Endothelial cell of umbilical vein (primary cell): ENCODE results near the gene MALAT1. TPM values are rescaled to one million over a fixed set of nuclear protein-coding genes. Genes with fewer than 3 reads are reported as not detected.

Source experiments
- BruUV-seq: library from RNA; stranded (reverse); fragments of 400-500 nt; replicated peaks from 2 replicates; lab custom pipeline; 2021; lab: Mats Ljungman, UMichigan
- CTCF ChIA-PET: fragments of 300-600, 350-600 bp; sonication (Branson Sonifier 250); formaldehyde crosslinking; loops from one replicate; lab custom pipeline; 2021; ENCODE audit warnings: antibody characterized with exemption, inconsistent platforms; lab: Charles Lee
- POLR2A ChIA-PET: fragments of 300-600, 350-600 bp; sonication (Branson Sonifier 250); formaldehyde crosslinking; loops from one replicate; lab custom pipeline; 2021; ENCODE audit warnings: antibody characterized with exemption, inconsistent platforms; lab: Charles Lee
- DNase-seq: peaks from one replicate; pipeline ENCODE4 v3.0.0-alpha.2; 2011; ENCODE audit warnings: low read depth, low spot score
- FAIRE-seq: peaks from 2 replicates; lab custom pipeline; 2011; peaks lifted over from hg19 to GRCh38; lab: Jason Lieb, UNC
- H2AFZ ChIP-seq: 2 replicates; pipeline ENCODE4 v1.6.0; 2012; ENCODE audit warnings: low read depth, low read length, control low read depth, inconsistent platforms
- H3K27ac ChIP-seq: 2 replicates; pipeline ENCODE4 v1.5.1; 2011; ENCODE audit warnings: low read depth, mild to moderate bottlenecking, control low read depth, low read length, moderate library complexity; ENCODE audit not compliant: insufficient read depth
- H3K27me3 ChIP-seq, 2 experiments: 2 replicates each; pipeline versions ENCODE4 v1.6.0 to v1.6.1; 2011; ENCODE audit warnings: low read length in 2 of 2, mixed read lengths in 1 of 2; ENCODE audit not compliant: control insufficient read depth in 2 of 2, insufficient read depth in 2 of 2
- H3K36me3 ChIP-seq, 2 experiments: 2 replicates in 1 of 2; 3 replicates in 1 of 2; pipeline ENCODE4 v1.5.1; 2011; ENCODE audit warnings: low read length in 2 of 2, mild to moderate bottlenecking in 1 of 2, moderate library complexity in 1 of 2; ENCODE audit not compliant: control insufficient read depth in 2 of 2, insufficient read depth in 2 of 2; ENCODE audit errors: extremely low read depth in 1 of 2
- H3K4me1 ChIP-seq: 3 replicates; pipeline ENCODE4 v1.5.1; 2011; ENCODE audit warnings: mild to moderate bottlenecking, low read length; ENCODE audit not compliant: control insufficient read depth, insufficient read depth; ENCODE audit errors: extremely low read depth
- H3K4me2 ChIP-seq: 2 replicates; pipeline ENCODE4 v1.6.1; 2011; ENCODE audit warnings: low read length, control low read depth, mixed read lengths; ENCODE audit not compliant: insufficient read depth
- H3K4me3 ChIP-seq, 3 experiments: fragments of 200-600 bp in 1 of 3; sonication (generic), shearing (Covaris generic) in 1 of 3; replicated peaks in 1 of 3; 2 replicates each; pipeline ENCODE4 v1.5.1; 2011 to 2016; ENCODE audit warnings: control low read depth in 3 of 3, low read length in 3 of 3, mild to moderate bottlenecking in 2 of 3, inconsistent platforms in 1 of 3, low read depth in 1 of 3, moderate library complexity in 1 of 3; ENCODE audit not compliant: insufficient read depth in 1 of 3
- H3K79me2 ChIP-seq: 2 replicates; pipeline ENCODE4 v1.6.0; 2012; ENCODE audit warnings: low read length, inconsistent platforms; ENCODE audit not compliant: control insufficient read depth, insufficient read depth
- H3K9ac ChIP-seq: replicated peaks from 2 replicates; pipeline ENCODE3; 2011; ENCODE audit warnings: low read length, control low read depth; ENCODE audit not compliant: insufficient read depth; ENCODE audit errors: extremely low read depth
- H3K9me1 ChIP-seq: replicated peaks from 3 replicates; pipeline ENCODE4 v1.6.0; 2011; ENCODE audit warnings: mild to moderate bottlenecking, low read length; ENCODE audit not compliant: control insufficient read depth, insufficient read depth; ENCODE audit errors: extremely low read depth
- H3K9me3 ChIP-seq: replicated peaks from 2 replicates; pipeline ENCODE4 v1.5.1; 2012; ENCODE audit warnings: low read length, inconsistent platforms; ENCODE audit not compliant: control insufficient read depth, insufficient read depth
- H4K20me1 ChIP-seq: replicated peaks from 2 replicates; pipeline ENCODE3; 2011; ENCODE audit warnings: mild to moderate bottlenecking, low read length; ENCODE audit not compliant: control insufficient read depth, insufficient read depth; ENCODE audit errors: extremely low read depth
- FOS ChIP-seq: IDR thresholded peaks from 2 replicates; pipeline ENCODE4 v1.6.1; 2011; ENCODE audit warnings: mild to moderate bottlenecking, low read length, moderate library complexity, borderline replicate concordance; ENCODE audit not compliant: insufficient read depth
- GATA2 ChIP-seq: IDR thresholded peaks from 2 replicates; pipeline ENCODE4 v1.7.0; 2011; ENCODE audit warnings: low read depth, mild to moderate bottlenecking, moderate library complexity, mixed read lengths, low read length; ENCODE audit not compliant: insufficient read length, insufficient read depth
- JUN ChIP-seq: IDR thresholded peaks from 2 replicates; pipeline ENCODE4 v1.6.1; 2011; ENCODE audit warnings: borderline replicate concordance, low read depth; ENCODE audit not compliant: insufficient read length, insufficient read depth
- POLR2A ChIP-seq: IDR thresholded peaks from 2 replicates; pipeline ENCODE4 v1.6.1; 2012; ENCODE audit warnings: low read depth, mild to moderate bottlenecking, control low read depth, low read length
- POLR2AphosphoS5 ChIP-seq: IDR thresholded peaks from 2 replicates; pipeline ENCODE4 v1.6.1; 2012; ENCODE audit warnings: low read depth, mild to moderate bottlenecking, control low read depth, low read length, moderate library complexity; ENCODE audit not compliant: insufficient read depth
- dilution Hi-C: fragments of 300-500 bp; cut with MboI; formaldehyde crosslinking; loops from one replicate; pipeline ENCODE4 v1.15.0; 2019; ENCODE audit warnings: low sequenced_read_pairs; ENCODE audit not compliant: extremely low pct_ligation_motif_present
- intact Hi-C: fragments of 100-400 bp; cut with micrococcal nuclease; formaldehyde crosslinking; loops from one replicate; pipeline ENCODE4 v1.10.0; 2022
- polyA plus RNA-seq, 4 experiments: library from polyadenylated mRNA; depleted of rRNA in 3 of 4; stranded (reverse) in 3 of 4; unstranded in 1 of 4; fragments of >200 nt; gene quantifications; 2 replicates each; pipeline versions ENCODE4 v1.2.1 to v1.2.3, GENCODE V29; 2011 to 2012; ENCODE audit warnings: missing spikeins in 1 of 4
- total RNA-seq: library from RNA; stranded (reverse); gene quantifications from 2 replicates; pipeline ENCODE4 v1.2.3, GENCODE V29; 2021
- TF ChIP-seq, protein P1 (sequence below): IDR thresholded peaks from 2 replicates; pipeline ENCODE4 v1.6.1; 2011; ENCODE audit not compliant: insufficient read depth, insufficient read length

The MALAT1 gene
- total and polyA plus RNA-seq, 2 donors (not counting 3 experiments of a cell fraction or from before 2014, with no cell fraction given): 491 to 7,529 TPM

- no peak overlapping the region for H2AFZ ChIP-seq
- H4K20me1 ChIP-seq: no peaks in the 10 kb centered on the region
- peaks cover 18% of the 10 kb centered on the region for H3K79me2 ChIP-seq
- CTCF ChIA-PET: interaction anchor here (1.1 to 13.9 kb wide), 4 partner anchors 15 to 25 kb away, joined by 5 to 247 read pairs (median 6); no protein-coding TSS in a partner anchor
- DNase-seq (peak; percentile 87), FAIRE-seq (peak; percentile 84)
- H3K9ac ChIP-seq: peak overlapping the region; percentile 36
- peak overlapping the region; percentile 81 for H3K27ac ChIP-seq
- peaks cover 81% of the 10 kb centered on the region for H3K4me1 ChIP-seq
- H3K4me3 ChIP-seq: no peak overlapping the region
- dilution Hi-C loops (no loop called here), intact Hi-C loops (no loop called here)
- TF ChIP-seq, protein P1, sequence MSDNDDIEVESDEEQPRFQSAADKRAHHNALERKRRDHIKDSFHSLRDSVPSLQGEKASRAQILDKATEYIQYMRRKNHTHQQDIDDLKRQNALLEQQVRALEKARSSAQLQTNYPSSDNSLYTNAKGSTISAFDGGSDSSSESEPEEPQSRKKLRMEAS: no peak
- peak; percentile 40 for TF ChIP-seq POLR2A
- peak; percentile 74 for TF ChIP-seq POLR2AphosphoS5
- peak; percentile 61 for TF ChIP-seq GATA2
- no peak for TF ChIP-seq JUN
- peak; percentile 55 for TF ChIP-seq FOS
- peak overlapping the region; percentile 38 for H3K4me2 ChIP-seq
- H3K36me3 ChIP-seq: no peaks in the 10 kb centered on the region
- POLR2A ChIA-PET: interaction anchor here (0.6 to 9.4 kb wide), 7 partner anchors 9 to 231 kb away, joined by 3 to 204 read pairs (median 5); partner anchors contain the start of genes MALAT1, NEAT1 and POLA2
- H3K27me3 ChIP-seq: no peaks in the 10 kb centered on the region
- no TSS peak for BruUV-seq
- no peaks in the 10 kb centered on the region for H3K9me1 ChIP-seq
- H3K9me3 ChIP-seq: no peaks in the 10 kb centered on the region
Observed at GRCh38 chr11:65493367-65494176, 5.3 kb upstream of the MALAT1 start.
